ENCODE measurements around the gene TMEM120A. TPM values are rescaled to one million over a fixed set of nuclear protein-coding genes. Genes with fewer than 3 reads are reported as not detected.
"Not testable (repeated sequence)": the region's sequence is repeated elsewhere in the genome, so short reads cannot be mapped to it uniquely, and the experiment has no call there.

TMEM120A gene
- total RNA-seq: 10 to 100 TPM; 27.4 to 31.2 TPM
- 10 to 100 TPM; 24.1 to 38.1 TPM for polyA plus RNA-seq

GRCh38 chr7:75994388-75995051 is at the start of gene TMEM120A:
Gene TMEM120A, minus strand, starts transcription at chr7:75994595. Its CDS starts 25 bp downstream, at chr7:75994570.
- peaks cover 26% of the 10 kb centered on the region for H3K4me1 ChIP-seq (ENCODE audit: insufficient read depth, low read length)
- peaks cover 17 to 45% (median 29%) of the 10 kb centered on the region in 4 donors for H3K4me1 Mint-ChIP-seq
- peaks cover 0 to 2% of the 10 kb centered on the region in 2 donors for H3K36me3 Mint-ChIP-seq
- peak; percentile 90 to 93 (median 91) for DNase-seq
- H3K9me3 ChIP-seq (ENCODE audit: control insufficient read depth in 1 of 2, low read length in 2 of 2): no peaks in the 10 kb centered on the region
- intact Hi-C loops (cut with micrococcal nuclease): loop anchor here (1.0 to 2.0 kb wide), 4 partner anchors 15 to 128 kb away; partner anchors contain the start of gene POR
- H3K27me3 Mint-ChIP-seq: no peaks in the 10 kb centered on the region
- peak within 1 kb of the TSS; percentile 62 for H3K27ac ChIP-seq (ENCODE audit: low read depth, low read length)
- H3K4me3 Mint-ChIP-seq: peak within 1 kb of the TSS; percentile 66 to 82 (median 78)
- ChIA-PET CTCF (ENCODE audit: partially characterized antibody) (interaction anchor here (1.0 kb wide), 1 partner anchor 129 kb away, joined by 3 read pairs; no protein-coding TSS in a partner anchor), POLR2A (ENCODE audit: partially characterized antibody) (interaction anchor here (0.7 to 3.2 kb wide), 11 partner anchors 10 to 921 kb away, joined by 3 to 23 read pairs (median 3); partner anchors contain the start of genes MDH2, POR, RHBDD2 and STYXL1)
- H3K4me3 ChIP-seq (ENCODE audit: low read length in 2 of 2): peak within 1 kb of the TSS; percentile 28 to 92
- H3K9me3 Mint-ChIP-seq: peaks cover 0 to 2% (median 0%) of the 10 kb centered on the region in 8 donors
- no peaks in the 10 kb centered on the region for H3K36me3 ChIP-seq (ENCODE audit: insufficient read depth, low read length)
- H3K27me3 ChIP-seq (ENCODE audit: insufficient read depth, low read length): no peaks in the 10 kb centered on the region
- H3K27ac Mint-ChIP-seq: peak within 1 kb of the TSS in 4 of 7 donors; percentile 15 to 81 (median 44)

GRCh38 chr7:76040126-76040525 is 45.7 kb upstream of the TMEM120A start:
- H3K36me3 Mint-ChIP-seq: peaks cover 0 to 6% of the 10 kb centered on the region in 2 donors
- Histone ChIP-seq H3K9me3 (ENCODE audit: control insufficient read depth in 1 of 2, low read length in 2 of 2) (no peaks in the 10 kb centered on the region), H3K4me3 (ENCODE audit: low read length in 2 of 2) (no peak overlapping the region), H3K36me3 (ENCODE audit: insufficient read depth, low read length) (no peaks in the 10 kb centered on the region), H3K27me3 (ENCODE audit: insufficient read depth, low read length) (no peaks in the 10 kb centered on the region), H3K4me1 (ENCODE audit: insufficient read depth, low read length) (no peaks in the 10 kb centered on the region), H3K27ac (ENCODE audit: low read depth, low read length) (no peak overlapping the region)
- ChIA-PET POLR2A (ENCODE audit: partially characterized antibody) (no interaction called here), CTCF (ENCODE audit: partially characterized antibody) (interaction anchor here (0.6 to 1.2 kb wide), 2 partner anchors 9 to 20 kb away, joined by 3 to 4 read pairs; no protein-coding TSS in a partner anchor)
- DNase-seq: no peak
- peaks cover 10 to 17% (median 11%) of the 10 kb centered on the region in 4 donors for H3K4me1 Mint-ChIP-seq
- no peaks in the 10 kb centered on the region for H3K27me3 Mint-ChIP-seq
- H3K27ac Mint-ChIP-seq: peak overlapping the region in 2 of 7 donors; percentile 22 to 55
- intact Hi-C loops (cut with micrococcal nuclease): no loop called here
- no peak overlapping the region for H3K4me3 Mint-ChIP-seq
- no peaks in the 10 kb centered on the region for H3K9me3 Mint-ChIP-seq

GRCh38 chr7:76037310-76037709 is 42.9 kb upstream of the TMEM120A start:
- no peak overlapping the region for H3K4me3 ChIP-seq (ENCODE audit: low read length in 2 of 2)
- no peaks in the 10 kb centered on the region for H3K4me1 ChIP-seq (ENCODE audit: insufficient read depth, low read length)
- H3K36me3 Mint-ChIP-seq: no peaks in the 10 kb centered on the region
- no peaks in the 10 kb centered on the region for H3K27me3 Mint-ChIP-seq
- no peak overlapping the region for H3K27ac Mint-ChIP-seq
- ChIA-PET CTCF (ENCODE audit: partially characterized antibody) (interaction anchor here (0.8 to 1.0 kb wide), 2 partner anchors 10 to 171 kb away, joined by 3 read pairs; partner anchors contain the start of genes MDH2 and STYXL1), POLR2A (ENCODE audit: partially characterized antibody) (interaction anchor here (1.5 kb wide), 1 partner anchor 10 kb away, joined by 4 read pairs; the partner anchor contains the start of genes MDH2 and STYXL1)
- intact Hi-C loops (cut with micrococcal nuclease): no loop called here
- no peak overlapping the region for H3K27ac ChIP-seq (ENCODE audit: low read depth, low read length)
- no peaks in the 10 kb centered on the region for H3K27me3 ChIP-seq (ENCODE audit: insufficient read depth, low read length)
- no peaks in the 10 kb centered on the region for H3K9me3 Mint-ChIP-seq
- no peak overlapping the region for H3K4me3 Mint-ChIP-seq
- no peaks in the 10 kb centered on the region for H3K36me3 ChIP-seq (ENCODE audit: insufficient read depth, low read length)
- H3K9me3 ChIP-seq (ENCODE audit: control insufficient read depth in 1 of 2, low read length in 2 of 2): no peaks in the 10 kb centered on the region
- H3K4me1 Mint-ChIP-seq: peaks cover 6 to 10% (median 9%) of the 10 kb centered on the region in 4 donors
- no peak for DNase-seq

- peaks cover 6 to 9% of the 10 kb centered on the region in 2 donors for H3K36me3 Mint-ChIP-seq
- no peaks in the 10 kb centered on the region for H3K27me3 Mint-ChIP-seq
- no peak overlapping the region for H3K4me3 ChIP-seq (ENCODE audit: low read length in 2 of 2)
- ChIA-PET CTCF (ENCODE audit: partially characterized antibody) (interaction anchor here (1.2 to 1.5 kb wide), 2 partner anchors 8 to 12 kb away, joined by 4 to 5 read pairs; no protein-coding TSS in a partner anchor), POLR2A (ENCODE audit: partially characterized antibody) (no interaction called here)
- H3K4me1 Mint-ChIP-seq: peaks cover 0 to 6% (median 5%) of the 10 kb centered on the region in 4 donors
- DNase-seq: no peak
- H3K36me3 ChIP-seq (ENCODE audit: insufficient read depth, low read length): no peaks in the 10 kb centered on the region
- H3K9me3 Mint-ChIP-seq: no peaks in the 10 kb centered on the region
- no peak overlapping the region for H3K4me3 Mint-ChIP-seq
- intact Hi-C loops (cut with micrococcal nuclease): no loop called here
- no peak overlapping the region for H3K27ac Mint-ChIP-seq
- H3K4me1 ChIP-seq (ENCODE audit: insufficient read depth, low read length): no peaks in the 10 kb centered on the region
- H3K27me3 ChIP-seq (ENCODE audit: insufficient read depth, low read length): no peaks in the 10 kb centered on the region
- no peak overlapping the region for H3K27ac ChIP-seq (ENCODE audit: low read depth, low read length)
- H3K9me3 ChIP-seq (ENCODE audit: control insufficient read depth in 1 of 2, low read length in 2 of 2): no peaks in the 10 kb centered on the region
Measured at GRCh38 chr7:76031964-76032363, 37.6 kb upstream of the TMEM120A start.

DNA sequence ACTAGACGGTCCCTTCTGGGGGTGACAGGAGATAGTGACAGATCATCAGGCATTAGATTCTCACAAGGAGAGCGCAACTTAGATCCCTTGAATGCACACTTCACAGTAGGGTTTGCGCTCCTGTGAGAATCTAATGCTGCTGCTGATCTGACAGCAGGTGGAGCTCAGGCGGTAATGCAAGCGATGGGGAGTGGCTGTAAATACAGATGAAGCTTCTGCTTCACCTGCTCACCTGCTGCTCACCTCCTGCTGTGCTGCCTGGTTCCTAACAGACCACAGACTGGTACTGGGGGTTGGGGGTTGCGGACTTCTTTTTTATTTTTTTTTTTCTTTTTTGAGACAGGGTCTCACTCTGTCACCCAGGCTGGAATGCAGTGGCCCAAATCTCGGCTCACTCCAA is 35.3 kb upstream of the TMEM120A start:
- CTCF ChIA-PET (ENCODE audit: partially characterized antibody): interaction anchor here (1.7 kb wide), 1 partner anchor 9 kb away, joined by 5 read pairs; no protein-coding TSS in a partner anchor
- H3K9me3 Mint-ChIP-seq; H3K36me3 ChIP-seq (ENCODE audit: insufficient read depth, low read length); DNase-seq; H3K4me1 ChIP-seq (ENCODE audit: insufficient read depth, low read length); H3K27me3 Mint-ChIP-seq; POLR2A ChIA-PET (ENCODE audit: partially characterized antibody); H3K4me1 Mint-ChIP-seq; H3K27me3 ChIP-seq (ENCODE audit: insufficient read depth, low read length); H3K9me3 ChIP-seq (ENCODE audit: control insufficient read depth in 1 of 2, low read length in 2 of 2); H3K4me3 Mint-ChIP-seq; H3K4me3 ChIP-seq (ENCODE audit: low read length in 2 of 2); H3K27ac ChIP-seq (ENCODE audit: low read depth, low read length); H3K27ac Mint-ChIP-seq: not testable (repeated sequence)
- intact Hi-C loops (cut with micrococcal nuclease): loop anchor here (10.0 kb wide), 1 partner anchor 955 kb away; the partner anchor contains the start of gene RCC1L
- H3K36me3 Mint-ChIP-seq: peaks cover 10 to 13% of the 10 kb centered on the region in 2 donors

DNA sequence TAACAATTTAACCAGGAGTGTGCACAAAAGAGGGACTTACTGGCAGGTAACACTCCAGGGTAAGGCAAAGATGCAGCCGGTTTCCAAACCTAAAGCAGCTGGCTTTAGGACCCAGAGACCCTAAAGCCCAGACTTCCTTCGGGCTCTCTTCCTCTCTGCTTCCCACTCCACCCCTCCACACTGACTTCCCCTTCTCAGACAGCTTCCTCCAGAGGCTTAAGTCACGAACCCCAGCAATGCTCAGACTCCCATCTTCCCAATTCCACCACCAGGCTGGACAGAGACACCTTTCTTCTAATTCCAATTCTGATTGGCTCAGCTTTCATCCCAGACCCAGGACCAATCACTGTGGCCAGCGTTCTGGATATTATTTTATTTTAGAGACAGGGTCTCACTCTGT is 28.6 kb upstream of the TMEM120A start:
- H3K4me1 ChIP-seq (ENCODE audit: insufficient read depth, low read length): peaks cover 12% of the 10 kb centered on the region
- Mint-ChIP-seq H3K4me1 (peaks cover 7 to 14% (median 10%) of the 10 kb centered on the region in 4 donors), H3K4me3 (peak overlapping the region in 1 of 8 donors; percentile 11), H3K27ac (peak overlapping the region in 1 of 7 donors; percentile 39), H3K9me3 (no peaks in the 10 kb centered on the region), H3K36me3 (peaks cover 22 to 27% of the 10 kb centered on the region in 2 donors), H3K27me3 (no peaks in the 10 kb centered on the region)
- no peak for DNase-seq
- H3K27me3 ChIP-seq (ENCODE audit: insufficient read depth, low read length): no peaks in the 10 kb centered on the region
- CTCF ChIA-PET (ENCODE audit: partially characterized antibody): interaction anchor here (1.0 to 1.2 kb wide), 2 partner anchors 156 to 261 kb away, joined by 3 to 4 read pairs; no protein-coding TSS in a partner anchor
- POLR2A ChIA-PET (ENCODE audit: partially characterized antibody): interaction anchor here (1.0 kb wide), 1 partner anchor 103 kb away, joined by 3 read pairs; no protein-coding TSS in a partner anchor
- intact Hi-C loops (cut with micrococcal nuclease): loop anchor here (10.0 kb wide), 1 partner anchor 948 kb away; the partner anchor contains the start of gene RCC1L
- H3K9me3 ChIP-seq (ENCODE audit: control insufficient read depth in 1 of 2, low read length in 2 of 2): no peaks in the 10 kb centered on the region
- H3K4me3 ChIP-seq (ENCODE audit: low read length in 2 of 2): no peak overlapping the region
- H3K27ac ChIP-seq (ENCODE audit: low read depth, low read length): no peak overlapping the region
- H3K36me3 ChIP-seq (ENCODE audit: insufficient read depth, low read length): peaks cover 5% of the 10 kb centered on the region

Data from CD4-positive, alpha-beta memory T cell (primary cell).